IPS-11a (cell line): ENCODE measurements around the gene SDR42E1.

Source experiments
- H3K4me3 ChIP-seq: one replicate; pipeline ENCODE4 v1.5.1; 2013; ENCODE audit warnings: low read depth, low read length, control low read depth

Gene SDR42E1

GRCh38 chr16:81942007-81942601 is 69.2 kb downstream of the SDR42E1 start:
- H3K4me3 ChIP-seq = no peak overlapping the region

- H3K4me3 ChIP-seq = no peak overlapping the region
Measured at GRCh38 chr16:81940781-81941560, 70.3 kb downstream of the SDR42E1 start.

DNA sequence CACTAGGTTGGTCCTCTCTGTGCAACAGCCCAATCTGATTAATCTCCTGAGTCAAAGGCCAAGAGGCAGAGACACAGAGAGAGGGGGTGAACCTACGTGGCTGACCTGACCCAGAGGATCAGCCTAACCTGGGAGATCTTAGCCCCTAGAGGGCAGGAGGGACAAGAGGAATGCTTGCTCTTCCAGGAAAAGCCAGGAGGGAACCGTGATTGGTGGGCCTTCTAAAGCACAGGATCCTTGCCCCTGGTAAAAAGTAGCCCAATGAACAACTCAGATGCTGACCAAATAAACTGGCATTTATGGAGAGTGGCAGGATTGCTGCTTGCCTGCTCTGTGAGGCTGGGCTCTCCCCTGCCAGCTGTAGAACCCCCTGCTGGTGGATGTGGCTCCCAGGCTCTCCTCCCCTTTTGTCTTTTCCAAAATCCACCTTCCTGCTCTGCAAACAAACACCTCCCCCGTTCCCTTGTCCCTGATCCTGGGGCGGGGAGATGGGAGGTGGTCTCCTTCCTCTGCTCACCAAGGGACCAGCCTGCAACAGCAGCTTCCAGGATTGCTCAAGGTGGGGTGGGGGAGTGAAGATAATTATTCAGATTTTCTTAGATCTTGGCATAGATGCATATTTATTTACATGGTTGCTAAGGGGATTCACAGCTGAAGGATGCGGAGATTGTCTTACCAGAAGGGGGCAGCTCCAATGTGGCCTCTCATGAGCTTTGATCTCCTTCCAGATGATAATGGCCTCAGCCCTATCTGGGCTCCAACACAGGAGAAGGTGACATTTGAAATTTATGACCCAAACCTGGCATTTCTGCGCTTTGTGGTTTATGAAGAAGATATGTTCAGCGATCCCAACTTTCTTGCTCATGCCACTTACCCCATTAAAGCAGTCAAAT is 71.9 kb downstream of the SDR42E1 start:
- H3K4me3 ChIP-seq = no peak overlapping the region
